ENCODE results near the gene CAPN8.

The CAPN8 gene

GRCh38 chr1:223708651-223709268 is 43.3 kb upstream of the CAPN8 start:
- H3K9me3 ChIP-seq (ENCODE audit: severe bottlenecking), result no peaks in the 10 kb centered on the region
- no peaks in the 10 kb centered on the region for H3K36me3 ChIP-seq
- no peaks in the 10 kb centered on the region for H3K27me3 ChIP-seq (ENCODE audit: insufficient read depth, low read depth, severe bottlenecking)
- DNase-seq, result no peak
- H3K27ac ChIP-seq, result no peak overlapping the region
- TF ChIP-seq CTCF (IDR thresholded peaks at IDR 0.05; ENCODE audit: low read depth, low read length), result no peak
- H3K4me3 ChIP-seq (ENCODE audit: low read depth, low read length), result no peak overlapping the region

GRCh38 chr1:223708001-223708359 is 42.5 kb upstream of the CAPN8 start:
- TF ChIP-seq CTCF (IDR thresholded peaks at IDR 0.05; ENCODE audit: low read depth, low read length), result no peak
- DNase-seq, result no peak
- no peaks in the 10 kb centered on the region for H3K27me3 ChIP-seq (ENCODE audit: insufficient read depth, low read depth, severe bottlenecking)
- H3K36me3 ChIP-seq, result no peaks in the 10 kb centered on the region
- H3K4me3 ChIP-seq (ENCODE audit: low read depth, low read length), result no peak overlapping the region
- H3K27ac ChIP-seq, result no peak overlapping the region
- H3K9me3 ChIP-seq (ENCODE audit: severe bottlenecking), result no peaks in the 10 kb centered on the region

GRCh38 chr1:223707256-223708000 is 41.9 kb upstream of the CAPN8 start:
- no peaks in the 10 kb centered on the region for H3K36me3 ChIP-seq
- no peak for TF ChIP-seq CTCF (IDR thresholded peaks at IDR 0.05; ENCODE audit: low read depth, low read length)
- no peak for DNase-seq
- no peaks in the 10 kb centered on the region for H3K27me3 ChIP-seq (ENCODE audit: insufficient read depth, low read depth, severe bottlenecking)
- H3K27ac ChIP-seq, result no peak overlapping the region
- H3K4me3 ChIP-seq (ENCODE audit: low read depth, low read length), result no peak overlapping the region
- no peaks in the 10 kb centered on the region for H3K9me3 ChIP-seq (ENCODE audit: severe bottlenecking)

- TF ChIP-seq CTCF (IDR thresholded peaks at IDR 0.05; ENCODE audit: low read depth, low read length), result no peak
- Histone ChIP-seq H3K36me3 (no peaks in the 10 kb centered on the region), H3K27ac (no peak overlapping the region), H3K4me3 (ENCODE audit: low read depth, low read length) (no peak overlapping the region), H3K27me3 (ENCODE audit: insufficient read depth, low read depth, severe bottlenecking) (no peaks in the 10 kb centered on the region), H3K9me3 (ENCODE audit: severe bottlenecking) (no peaks in the 10 kb centered on the region)
- DNase-seq, result no peak
Observed at GRCh38 chr1:223706077-223706973, 40.8 kb upstream of the CAPN8 start.

- Histone ChIP-seq H3K27me3 (ENCODE audit: insufficient read depth, low read depth, severe bottlenecking) (no peaks in the 10 kb centered on the region), H3K9me3 (ENCODE audit: severe bottlenecking) (no peaks in the 10 kb centered on the region), H3K4me3 (ENCODE audit: low read depth, low read length) (no peak overlapping the region), H3K27ac (no peak overlapping the region), H3K36me3 (no peaks in the 10 kb centered on the region)
- no peak for DNase-seq
- no peak for TF ChIP-seq CTCF (IDR thresholded peaks at IDR 0.05; ENCODE audit: low read depth, low read length)
Observed at GRCh38 chr1:223704921-223705878, 39.7 kb upstream of the CAPN8 start.

Data from WERI-Rb-1 (cell line).